Neural progenitor cell (in vitro differentiated cells): ENCODE results near the gene IL4I1.

ENCODE experiments used
- CTCF ChIP-seq: fragments of 200-600 bp; sonication (generic); IDR thresholded peaks from 2 replicates; pipeline ENCODE4 v1.5.1; 2017; ENCODE audit warnings: antibody characterized with exemption, mild to moderate bottlenecking
- EZH2 ChIP-seq: fragments of 200-600 bp; sonication (generic); IDR thresholded peaks from 2 replicates; pipeline ENCODE4 v1.6.1; 2017; ENCODE audit warnings: antibody characterized with exemption, mild to moderate bottlenecking, moderate library complexity
- EZH2phosphoT487 ChIP-seq: fragments of 200-600 bp; sonication (generic); IDR thresholded peaks from 2 replicates; pipeline ENCODE4 v1.6.1; 2017; ENCODE audit warnings: antibody characterized with exemption

GRCh38 chr19:49884760-49885159 lies 11.9 kb downstream of the IL4I1 start:
- TF ChIP-seq CTCF, result no peak
- TF ChIP-seq EZH2, result no peak
- no peak for TF ChIP-seq EZH2phosphoT487
